Heart right ventricle (tissue), 16 donors: ENCODE measurements around the gene CSRP1. TPM values are rescaled to one million over a fixed set of nuclear protein-coding genes. Genes with fewer than 3 reads are reported as not detected.

Source experiments
- ATAC-seq, 8 donors: fragments of 200-7000 bp; cut with Tn5 transposase; one replicate each; pipeline ENCODE4 v1.9.1; 2020; ENCODE audit warnings: mild to moderate bottlenecking in 8 of 8, moderate library complexity in 8 of 8, moderate number of reproducible peaks in 1 of 8
- DNase-seq, 2 donors: peaks; one replicate each; pipeline ENCODE4 v3.0.0-alpha.2; 2020
- H3K27ac ChIP-seq, 10 donors: fragments of 200-600 bp; sonication (generic) in 2 of 10; one replicate each; pipeline versions ENCODE4 v1.5.0 to v1.8.0; 2020 to 2022; ENCODE audit warnings: mild to moderate bottlenecking in 3 of 10
- H3K27me3 ChIP-seq, 7 donors: fragments of 200-600 bp; one replicate each; pipeline ENCODE4 v1.8.0; 2021 to 2022; ENCODE audit warnings: mild to moderate bottlenecking in 2 of 7
- H3K36me3 ChIP-seq, 9 donors: fragments of 200-600 bp; sonication (generic) in 1 of 9; one replicate each; pipeline versions ENCODE4 v1.5.0 to v1.8.0; 2020 to 2022; ENCODE audit warnings: mild to moderate bottlenecking in 2 of 9
- H3K4me1 ChIP-seq, 9 donors: fragments of 200-600 bp; sonication (generic) in 1 of 9; one replicate each; pipeline versions ENCODE4 v1.5.0 to v1.8.0; 2020 to 2022; ENCODE audit warnings: mild to moderate bottlenecking in 4 of 9
- H3K4me3 ChIP-seq, 10 donors: fragments of 200-600 bp; sonication (generic) in 2 of 10; one replicate each; pipeline versions ENCODE4 v1.5.0 to v1.8.0; 2020 to 2022; ENCODE audit warnings: mild to moderate bottlenecking in 7 of 10, moderate library complexity in 2 of 10
- H3K9me3 ChIP-seq, 11 donors: fragments of 200-600 bp in 10 of 11; sonication (generic) in 2 of 11; one replicate each; pipeline versions ENCODE4 v1.5.0 to v1.8.0; 2013 to 2022; ENCODE audit warnings: mild to moderate bottlenecking in 2 of 11, control low read depth in 1 of 11, moderate library complexity in 1 of 11
- WGBS, 2 donors: extraction: QIAGEN DNeasy Blood & Tissue Kit; methylation state at CpG; one replicate each; pipeline ENCODE4 v1.1.7; 2013; ENCODE audit warnings: inconsistent platforms in 1 of 2; 5-methylcytosine and 5-hydroxymethylcytosine counted together
- intact Hi-C, 10 donors: fragments of 100-400 bp; cut with DNase I; formaldehyde crosslinking; loops; one replicate each; pipeline versions ENCODE4 v1.11.1 to v1.14.2; 2022
- polyA plus RNA-seq, 2 donors: library from polyadenylated mRNA; stranded (reverse); fragments of 200-250 nt; gene quantifications; one replicate each; pipeline ENCODE4 v1.2.3, GENCODE V29; 2013
- total RNA-seq, 10 donors: library from RNA; stranded (reverse); fragmentation: NEBNext Ultra II Directional in 3 of 10; extraction: Animal tissue kit (Norgen Biotek cat#: 25700) in 3 of 10; gene quantifications; one replicate each; pipeline versions ENCODE4 v1.2.1 to v1.2.4, GENCODE V29; 2021 to 2023
- TF ChIP-seq, protein P1 (sequence below), 9 donors: fragments of 200-600 bp; sonication (generic) in 2 of 9; IDR thresholded peaks; one replicate each; pipeline versions ENCODE4 v1.5.0 to v1.8.0; 2021 to 2022; ENCODE audit warnings: antibody characterized with exemption in 9 of 9, mild to moderate bottlenecking in 5 of 9, moderate library complexity in 1 of 9
- donor health status: Arrhythmogenic right ventricular cardiomyopathy.
- donor health status: ischemic (EF 13 %, LVEDD 7.1; RV severe dilation, severe dysfunction).
- donor health status: healthy with polysubstance abuse.
- donor health status: DM: no; HTN: yes; CAD: no.
- donor health status: DM: no; HTN: no; CAD: no.
- donor health status: ischemic (EF 25% LVEDD 6.9; RV normal size, moderate dysfunction).
- donor health status: ischemic (EF 25% LVEDD 5.7; RV mildly dilated, moderate dysfunction).
- donor health status: healthy.
- donor health status: DM: yes; HTN: yes; CAD: no.
- donor health status: Ischemic cardiomyopathy.
- donor health status: ischemic (EF 35%, LVEDD 5.7; RV mildly dilated, moderate dysfunction).
- donor health status: nonischemic (EF 11% LVEDD 7.7; RV severe dilation, severe dysfunction).
- donor health status: DM: yes; HTN: yes; CAD: no.
- donor health status: PGD.
- donor health status: ischemic (EF 29% LVEDD 5.4; RV normal size, mild dysfunction).
- donor health status: nonischemic (EF 23%, LVEDD 6.1; RV moderate dilation, normal function).

Gene CSRP1
- total and polyA plus RNA-seq, 12 donors: 48.1 to 104 (median 67.7) TPM

DNA sequence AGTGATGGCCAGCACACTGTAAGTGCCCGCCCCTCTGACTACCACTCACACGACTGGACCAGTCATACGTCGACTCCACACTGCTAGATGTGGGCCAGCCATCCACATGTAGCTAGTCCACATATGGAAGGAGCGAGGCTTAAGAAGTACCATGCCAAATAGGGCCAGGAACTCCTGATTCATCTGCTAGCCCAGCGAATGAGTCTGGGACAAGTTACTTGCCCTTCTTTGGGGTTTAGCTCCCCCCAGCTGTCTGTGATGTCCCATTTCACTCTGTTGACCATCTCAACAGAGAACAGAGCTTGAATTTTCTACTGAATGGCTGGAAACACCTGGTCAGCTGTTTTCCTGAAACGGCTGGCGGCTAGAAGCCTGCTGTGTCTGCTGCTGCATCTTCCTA, 5.8 kb downstream of the CSRP1 start:
- Histone ChIP-seq H3K27me3 (no peaks in the 10 kb centered on the region), H3K4me1 (peaks cover 3 to 96% (median 77%) of the 10 kb centered on the region in 9 donors), H3K27ac (peak overlapping the region in 9 of 10 donors; percentile 3 to 96 (median 77)), H3K4me3 (no peak overlapping the region), H3K36me3 (peaks cover 0 to 25% (median 0%) of the 10 kb centered on the region in 9 donors), H3K9me3 (no peaks in the 10 kb centered on the region)
- TF ChIP-seq, protein P1, sequence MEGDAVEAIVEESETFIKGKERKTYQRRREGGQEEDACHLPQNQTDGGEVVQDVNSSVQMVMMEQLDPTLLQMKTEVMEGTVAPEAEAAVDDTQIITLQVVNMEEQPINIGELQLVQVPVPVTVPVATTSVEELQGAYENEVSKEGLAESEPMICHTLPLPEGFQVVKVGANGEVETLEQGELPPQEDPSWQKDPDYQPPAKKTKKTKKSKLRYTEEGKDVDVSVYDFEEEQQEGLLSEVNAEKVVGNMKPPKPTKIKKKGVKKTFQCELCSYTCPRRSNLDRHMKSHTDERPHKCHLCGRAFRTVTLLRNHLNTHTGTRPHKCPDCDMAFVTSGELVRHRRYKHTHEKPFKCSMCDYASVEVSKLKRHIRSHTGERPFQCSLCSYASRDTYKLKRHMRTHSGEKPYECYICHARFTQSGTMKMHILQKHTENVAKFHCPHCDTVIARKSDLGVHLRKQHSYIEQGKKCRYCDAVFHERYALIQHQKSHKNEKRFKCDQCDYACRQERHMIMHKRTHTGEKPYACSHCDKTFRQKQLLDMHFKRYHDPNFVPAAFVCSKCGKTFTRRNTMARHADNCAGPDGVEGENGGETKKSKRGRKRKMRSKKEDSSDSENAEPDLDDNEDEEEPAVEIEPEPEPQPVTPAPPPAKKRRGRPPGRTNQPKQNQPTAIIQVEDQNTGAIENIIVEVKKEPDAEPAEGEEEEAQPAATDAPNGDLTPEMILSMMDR (IDR thresholded peaks at IDR 0.05): no peak
- DNase-seq (no peak), ATAC-seq (no peak)
- WGBS, 2 donors: 83 to 92% methylated on average over 8 of the region's 8 CpGs
- intact Hi-C loops: no loop called here

DNA sequence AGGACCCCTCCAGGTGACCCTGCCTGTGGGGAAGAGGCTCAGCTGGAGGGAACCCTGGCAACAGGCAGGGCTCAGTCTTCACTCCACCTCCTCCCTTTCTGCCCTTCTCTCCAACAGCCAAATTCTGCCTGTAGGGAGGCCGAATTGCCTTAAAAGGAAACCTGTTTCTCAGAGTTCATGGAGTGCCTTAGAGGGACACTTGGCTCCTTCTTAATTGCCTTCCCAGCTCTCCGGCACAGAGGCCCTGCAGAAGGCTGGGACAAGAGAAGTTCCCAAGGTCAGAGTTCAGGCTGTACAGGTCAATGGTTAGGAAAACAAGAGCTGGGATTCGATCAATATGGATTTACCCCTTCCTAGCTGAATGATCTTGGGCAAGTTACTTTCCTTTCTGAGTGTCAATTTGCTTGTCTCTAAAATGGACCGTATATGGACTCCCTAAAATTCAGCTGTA, 6.2 kb downstream of the CSRP1 start:
- DNase-seq: peak in 1 of 2 donors; percentile 25
- H3K4me1 ChIP-seq: peaks cover 3 to 96% (median 77%) of the 10 kb centered on the region in 9 donors
- H3K27me3 ChIP-seq: no peaks in the 10 kb centered on the region
- TF ChIP-seq, protein P1 (IDR thresholded peaks at IDR 0.05): no peak
- H3K4me3 ChIP-seq: no peak overlapping the region
- peak overlapping the region; percentile 17 to 96 (median 76) for H3K27ac ChIP-seq
- ATAC-seq: peak; percentile 24 to 47 (median 40)
- H3K36me3 ChIP-seq: peaks cover 0 to 30% (median 0%) of the 10 kb centered on the region in 9 donors
- no peaks in the 10 kb centered on the region for H3K9me3 ChIP-seq
- intact Hi-C loops: no loop called here
- WGBS, 2 donors: 55 to 61% methylated on average over 4 of the region's 4 CpGs

DNA sequence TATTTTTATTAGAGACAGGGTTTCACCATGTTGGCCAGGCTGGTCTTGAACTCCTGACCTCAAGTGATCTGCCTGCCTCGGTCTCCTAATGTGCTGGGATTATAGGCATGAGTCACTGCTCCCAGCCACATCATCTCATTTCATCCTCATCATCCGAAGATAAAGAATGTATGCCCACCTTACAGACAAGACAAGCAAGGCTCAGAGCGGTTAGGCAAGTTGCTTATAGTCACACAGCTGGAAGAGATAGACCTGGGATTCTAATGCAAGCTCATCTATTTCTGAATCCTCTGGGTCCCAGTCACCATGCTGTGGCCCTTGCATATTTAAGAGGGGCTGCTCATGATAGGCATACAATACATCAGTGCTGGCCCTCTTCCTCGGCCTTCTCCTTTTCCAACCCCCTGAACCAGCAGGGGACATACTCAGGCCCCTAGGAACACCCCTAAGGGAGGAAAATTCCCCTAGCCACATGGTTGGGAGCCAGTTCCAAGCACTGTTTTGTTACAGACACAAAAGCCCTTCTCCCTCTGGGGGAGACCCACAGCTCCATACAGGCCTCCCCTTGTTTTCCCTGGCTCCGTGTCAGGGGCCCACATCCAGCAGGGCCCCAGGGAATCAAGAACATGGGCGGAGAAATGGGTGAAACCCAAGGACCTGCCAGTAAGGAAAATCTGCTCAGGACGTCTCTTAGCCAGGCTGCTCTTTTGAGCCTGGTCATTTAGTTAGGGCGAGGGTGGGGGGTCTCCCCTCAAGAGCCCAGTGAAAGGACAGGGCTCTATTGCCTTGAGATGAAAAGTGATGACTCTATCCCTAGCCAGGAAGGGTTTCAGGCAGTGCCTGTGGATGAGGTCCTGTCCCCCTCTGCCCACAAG, 6.9 kb downstream of the CSRP1 start:
- Histone ChIP-seq H3K27ac (peak overlapping the region; percentile 17 to 96 (median 76)), H3K9me3 (no peaks in the 10 kb centered on the region), H3K27me3 (no peaks in the 10 kb centered on the region), H3K4me1 (peaks cover 6 to 96% (median 77%) of the 10 kb centered on the region in 9 donors), H3K4me3 (no peak overlapping the region), H3K36me3 (peaks cover 0 to 37% (median 4%) of the 10 kb centered on the region in 9 donors)
- peak in 1 of 2 donors; percentile 47 for DNase-seq
- ATAC-seq: peak; percentile 4 to 42 (median 30)
- TF ChIP-seq, protein P1 (IDR thresholded peaks at IDR 0.05): no peak
- WGBS, 2 donors: 65 to 81% methylated on average over 8 of the region's 8 CpGs
- intact Hi-C loops: no loop called here

DNA sequence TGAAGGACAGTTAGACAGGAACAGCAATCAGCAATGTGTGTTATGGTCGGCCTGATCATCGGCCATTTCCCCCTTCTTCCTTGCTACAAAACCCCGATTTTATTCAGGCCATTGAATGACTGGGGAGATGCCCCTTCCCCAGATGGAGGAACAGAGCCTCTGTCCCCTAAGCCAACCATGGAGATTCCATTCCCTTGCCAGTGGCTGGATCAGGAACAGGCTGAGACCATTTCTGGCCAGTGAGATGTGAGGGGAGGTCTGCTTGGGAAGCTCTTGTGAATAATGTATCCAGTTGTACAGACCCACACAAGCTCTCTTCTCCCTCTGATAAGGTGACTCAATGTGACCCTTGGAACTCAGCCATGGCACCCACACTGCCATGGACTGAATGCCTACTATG, 7.7 kb downstream of the CSRP1 start:
- DNase-seq: no peak
- H3K9me3 ChIP-seq: no peaks in the 10 kb centered on the region
- H3K4me1 ChIP-seq: peaks cover 13 to 96% (median 77%) of the 10 kb centered on the region in 9 donors
- peak overlapping the region in 5 of 10 donors; percentile 5 to 85 (median 77) for H3K27ac ChIP-seq
- WGBS, 2 donors: 89% methylated on average over 3 of the region's 3 CpGs
- peaks cover 0 to 45% (median 5%) of the 10 kb centered on the region in 9 donors for H3K36me3 ChIP-seq
- TF ChIP-seq, protein P1 (IDR thresholded peaks at IDR 0.05): no peak
- intact Hi-C loops: no loop called here
- ATAC-seq: no peak
- H3K4me3 ChIP-seq: no peak overlapping the region
- no peaks in the 10 kb centered on the region for H3K27me3 ChIP-seq
